ENCODE measurements around the gene SUPT3H.

The SUPT3H gene

GRCh38 chr6:44983467-44984365, 394.0 kb downstream of the SUPT3H start:
- no peak for DNase-seq

- DNase-seq, result no peak
Observed at GRCh38 chr6:44980841-44981240, 396.9 kb downstream of the SUPT3H start.

- DNase-seq, result no peak
Observed at GRCh38 chr6:44976677-44977641, 400.8 kb downstream of the SUPT3H start.

DNA sequence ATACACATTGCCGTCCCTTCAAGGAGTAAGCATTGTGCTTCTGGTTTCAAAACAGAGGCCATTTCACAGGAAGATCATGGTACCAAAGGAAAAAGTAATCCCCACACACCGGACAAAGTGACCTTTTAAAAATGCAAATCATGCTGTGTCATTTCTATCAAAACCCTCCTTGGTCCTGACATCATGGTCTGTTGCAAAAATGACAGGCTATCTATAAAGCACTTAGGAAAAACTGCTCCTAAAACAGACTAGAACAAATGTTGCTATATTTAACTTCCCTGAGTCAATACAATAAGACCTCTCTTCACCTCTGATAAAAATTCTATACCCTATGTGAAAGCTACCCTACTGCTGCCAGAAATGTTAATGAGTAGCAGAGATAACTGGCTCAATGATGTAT, 403.2 kb downstream of the SUPT3H start:
- no peak for DNase-seq

DNA sequence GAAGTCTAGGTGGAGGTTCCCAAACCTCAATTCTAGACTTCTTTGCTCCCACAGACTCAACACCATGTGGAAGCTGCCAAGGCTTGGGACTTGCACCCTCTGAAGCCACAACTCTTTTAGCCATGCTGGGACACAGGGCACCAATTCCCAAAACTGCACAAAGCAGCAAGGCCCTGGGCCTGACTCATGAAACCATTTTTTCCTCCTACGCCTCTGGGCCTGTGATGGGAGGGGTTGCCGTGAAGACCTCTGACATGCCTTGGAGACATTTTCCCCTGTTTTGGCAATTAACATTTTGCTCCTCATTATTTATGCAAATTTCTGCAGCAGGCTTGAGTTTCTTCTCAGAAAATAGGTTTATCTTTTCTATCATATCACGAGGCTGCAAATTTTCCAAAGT, 405.0 kb downstream of the SUPT3H start:
- DNase-seq, result no peak

- DNase-seq, result no peak
Observed at GRCh38 chr6:44969446-44970185, 408.1 kb downstream of the SUPT3H start.

GRCh38 chr6:44967481-44967880, 410.3 kb downstream of the SUPT3H start:
- DNase-seq, result no peak

- DNase-seq, result no peak
Observed at GRCh38 chr6:44966449-44967092, 411.2 kb downstream of the SUPT3H start.

DNA sequence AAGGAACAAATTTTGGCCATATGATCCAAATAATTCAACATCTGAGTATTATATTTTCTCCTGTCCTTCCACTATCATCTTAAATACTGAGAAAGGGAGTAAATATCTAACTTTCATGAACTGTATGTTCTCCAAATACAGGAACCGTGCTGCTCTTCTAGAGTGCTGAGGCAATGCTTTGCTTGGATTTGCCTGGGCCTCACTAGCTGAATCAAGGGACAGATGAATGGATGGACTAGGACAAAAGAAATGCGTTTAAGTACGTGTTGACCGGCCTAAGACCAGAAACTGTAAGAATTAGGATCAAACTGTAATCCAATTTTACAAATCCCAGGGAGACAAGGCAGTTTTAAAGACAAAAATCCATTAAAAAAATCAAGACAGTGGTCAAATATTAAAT, 412.0 kb downstream of the SUPT3H start:
- DNase-seq, result no peak

DNA sequence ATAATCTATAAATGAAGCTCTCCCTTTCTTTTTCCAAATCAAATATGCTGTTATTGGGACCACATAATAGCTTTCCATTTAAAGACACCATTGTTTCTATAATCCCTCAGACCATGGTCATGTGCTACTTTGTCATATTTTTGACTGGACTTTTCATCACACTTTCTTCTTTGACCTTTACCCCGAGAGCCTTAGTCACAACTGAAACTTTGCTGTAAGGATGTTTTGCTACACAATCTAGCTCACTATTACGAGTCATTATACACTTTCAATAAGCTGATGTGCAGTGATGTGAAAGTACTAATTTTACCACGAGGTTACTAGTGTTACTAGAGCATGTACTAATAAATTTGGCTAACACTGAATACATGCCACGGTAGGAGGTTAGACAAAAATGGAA, 416.8 kb downstream of the SUPT3H start:
- no peak for DNase-seq

GRCh38 chr6:44959651-44960050, 418.1 kb downstream of the SUPT3H start:
- no peak for DNase-seq

- DNase-seq, result no peak
Observed at GRCh38 chr6:44957156-44957555, 420.6 kb downstream of the SUPT3H start.

- DNase-seq, result no peak
Observed at GRCh38 chr6:44956396-44956795, 421.3 kb downstream of the SUPT3H start.

- no peak for DNase-seq
Observed at GRCh38 chr6:44955145-44955544, 422.6 kb downstream of the SUPT3H start.

DNA sequence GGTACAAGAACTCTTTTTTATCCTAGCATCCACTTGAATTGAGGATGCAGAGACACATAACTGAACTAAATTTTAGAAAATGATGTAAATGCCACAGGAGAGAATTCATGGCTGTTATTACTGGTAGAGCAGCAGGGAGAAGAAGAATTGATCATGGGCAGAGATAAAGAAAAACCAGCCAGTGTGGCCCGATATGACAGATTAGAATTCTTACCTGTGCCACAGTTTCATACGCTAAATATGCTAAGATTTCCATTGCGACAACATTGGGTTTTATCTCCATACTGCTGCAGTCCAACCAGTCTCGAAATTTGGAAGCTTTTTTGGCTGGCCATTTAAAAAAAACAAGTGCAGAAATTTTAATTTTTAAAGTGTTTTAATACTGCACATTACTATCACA, 423.5 kb downstream of the SUPT3H start:
- DNase-seq, result no peak

- DNase-seq, result no peak
Observed at GRCh38 chr6:44951253-44951747, 426.4 kb downstream of the SUPT3H start.

- DNase-seq, result no peak
Observed at GRCh38 chr6:44949596-44950201, 428.0 kb downstream of the SUPT3H start.

DNA sequence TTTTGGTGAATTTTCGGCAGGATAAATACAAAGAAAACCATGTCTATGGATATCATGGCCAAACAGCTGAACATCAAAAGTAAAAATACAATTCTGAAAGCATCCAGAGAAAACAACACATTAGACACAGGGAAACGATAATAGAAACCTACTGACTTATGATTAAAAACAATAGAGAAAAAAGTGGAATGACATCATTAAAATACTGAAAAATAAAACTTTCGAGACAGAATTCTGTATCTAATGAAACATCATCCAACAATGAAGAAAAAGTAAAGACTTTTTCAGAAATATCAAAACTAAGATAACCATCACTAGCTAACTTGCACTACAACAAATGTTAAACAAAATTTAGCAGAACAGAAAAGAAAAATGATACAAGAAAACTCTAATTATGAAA, 434.2 kb downstream of the SUPT3H start:
- DNase-seq, result no peak

GRCh38 chr6:44942798-44943197, 434.9 kb downstream of the SUPT3H start:
- DNase-seq, result no peak

DNA sequence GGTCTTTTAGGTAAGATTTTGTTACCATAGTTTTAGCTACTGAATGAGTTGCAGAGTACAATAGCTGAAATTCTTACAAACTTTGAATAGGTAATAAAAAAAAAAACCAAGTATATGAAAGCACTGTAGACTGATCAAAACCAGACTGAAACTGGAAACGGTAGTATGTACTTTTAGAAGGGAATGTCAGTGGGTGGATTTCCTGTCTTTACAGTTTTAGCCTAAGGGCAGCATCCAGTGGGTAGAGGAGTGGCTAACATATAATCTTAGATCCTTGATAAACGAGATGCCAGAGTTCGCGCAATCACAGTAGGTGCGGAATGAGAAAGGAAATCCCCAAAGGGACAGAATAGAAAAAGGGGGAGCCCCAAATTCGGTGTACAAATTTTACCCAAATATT, 435.5 kb downstream of the SUPT3H start:
- DNase-seq, result no peak

DNA sequence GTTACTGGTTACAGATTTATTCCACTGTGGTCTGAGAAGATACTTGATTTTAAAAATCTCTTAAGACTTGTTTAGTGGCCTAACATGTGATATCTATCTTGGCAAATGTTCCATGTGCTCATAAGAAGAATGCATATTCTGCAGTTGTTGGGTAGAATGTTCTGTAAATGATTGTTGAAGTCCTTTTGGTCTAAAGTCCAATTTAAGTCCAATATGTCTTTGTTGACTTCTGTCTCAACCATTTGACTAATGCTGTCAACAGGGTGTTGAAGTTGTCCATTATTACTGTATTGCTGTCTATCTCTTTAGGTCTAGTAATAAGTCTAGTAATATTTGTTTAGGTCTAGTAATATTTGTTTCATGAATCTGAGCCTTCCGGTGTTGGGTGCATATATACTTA, 437.4 kb downstream of the SUPT3H start:
- no peak for DNase-seq
